A673 (cell line): Measurements from ENCODE around the gene EYS.

Experiments used
- CTCF ChIP-seq: fragments of 300-800, 200-600 bp; sonication (generic); conservative IDR thresholded peaks from 2 replicates; pipeline ENCODE4 v1.5.1; 2017; ENCODE audit warnings: low read depth, mild to moderate bottlenecking, antibody characterized with exemption, low read length, moderate library complexity, mixed read lengths
- EZH2 ChIP-seq: fragments of 200-600 bp; sonication (generic); IDR thresholded peaks from 2 replicates; pipeline ENCODE4 v1.6.1; 2017; ENCODE audit warnings: borderline replicate concordance, low read depth, mild to moderate bottlenecking, mixed read lengths, antibody characterized with exemption, low read length; ENCODE audit not compliant: poor library complexity, severe bottlenecking

GRCh38 chr6:63765828-63766227 is 1941.2 kb downstream of the EYS start:
- TF ChIP-seq CTCF, result no peak
- TF ChIP-seq EZH2, result no peak
